Gastrocnemius medialis (tissue), 4 donors: Measurements from ENCODE around the gene NDUFAF2. TPM values are rescaled to one million over a fixed set of nuclear protein-coding genes. Genes with fewer than 3 reads are reported as not detected.

Source experiments
- ATAC-seq, 2 donors: fragments of 150-250 bp; one replicate each; pipeline ENCODE4 v1.9.1; 2016
- DNase-seq, 2 donors: peaks; one replicate each; pipeline ENCODE4 v3.0.0-alpha.2; 2019
- H3K27ac ChIP-seq, 4 donors: fragments of 200-600 bp; sonication (generic); 1 replicate in 1 of 4; 2 replicates in 3 of 4; pipeline ENCODE4 v1.5.1; 2016 to 2018; ENCODE audit warnings: mild to moderate bottlenecking in 2 of 4, moderate library complexity in 1 of 4
- H3K27me3 ChIP-seq, 3 donors: fragments of 200-600 bp; sonication (generic) in 2 of 3; 1 replicate in 1 of 3; 2 replicates in 2 of 3; pipeline versions ENCODE4 v1.5.1 to v1.6.0; 2016 to 2019; ENCODE audit warnings: mild to moderate bottlenecking in 1 of 3, moderate library complexity in 1 of 3
- H3K36me3 ChIP-seq, 2 donors: fragments of 200-600 bp; sonication (generic) in 1 of 2; one replicate each; pipeline ENCODE4 v1.5.1; 2017 to 2018
- H3K4me1 ChIP-seq, 2 donors: fragments of 200-600 bp; sonication (generic) in 1 of 2; one replicate each; pipeline ENCODE4 v1.5.1; 2016 to 2017; ENCODE audit warnings: mild to moderate bottlenecking in 2 of 2
- H3K4me3 ChIP-seq, 4 donors: fragments of 200-600 bp; sonication (generic) in 3 of 4; 1 replicate in 1 of 4; 2 replicates in 3 of 4; pipeline ENCODE4 v1.5.1; 2016 to 2019; ENCODE audit warnings: mild to moderate bottlenecking in 2 of 4
- H3K9me3 ChIP-seq, 3 donors: fragments of 200-600 bp; sonication (generic) in 2 of 3; 1 replicate in 1 of 3; 2 replicates in 2 of 3; pipeline ENCODE4 v1.5.1; 2016 to 2019
- CTCF ChIP-seq, 5 experiments: fragments of 450-650 bp in 3 of 5; fragments of 200-600 bp in 2 of 5; sonication (generic) in 2 of 5; IDR thresholded peaks in 4 of 5; conservative IDR thresholded peaks in 1 of 5; 1 replicate in 4 of 5; 2 replicates in 1 of 5; pipeline ENCODE4 v1.5.1; 2016 to 2019; ENCODE audit warnings: antibody characterized with exemption in 5 of 5, mild to moderate bottlenecking in 3 of 5, moderate library complexity in 3 of 5
- POLR2A ChIP-seq, 2 donors: fragments of 450-650 bp; IDR thresholded peaks; one replicate each; pipeline ENCODE4 v1.6.1; 2017; ENCODE audit warnings: antibody characterized with exemption in 2 of 2, mild to moderate bottlenecking in 2 of 2, moderate library complexity in 2 of 2
- in situ Hi-C, 4 donors: fragments of 200-750 bp; cut with MboI; loops; one replicate each; pipeline versions ENCODE4 v1.15.0 to v1.8.0; 2017; ENCODE audit warnings: low sequenced_read_pairs in 4 of 4
- intact Hi-C: fragments of 100-400 bp; cut with DNase I; formaldehyde crosslinking; loops from one replicate; pipeline ENCODE4 v1.15.1; 2023; ENCODE audit warnings: low total_unique reads
- total RNA-seq, 4 donors: library from RNA; depleted of rRNA; stranded (reverse); fragments of >200 nt; gene quantifications; one replicate each; pipeline versions ENCODE4 v1.1.0 to v1.2.3, GENCODE V29; 2016

NDUFAF2 gene
- total RNA-seq, 4 donors from 2014 or later = 25.8 to 54.3 (median 51.2) TPM

GRCh38 chr5:61177716-61178115 lies 232.7 kb downstream of the NDUFAF2 start:
- in situ Hi-C loops = no loop called here
- no peak for TF ChIP-seq CTCF (IDR thresholded peaks at IDR 0.05 in 4 of 5, conservative IDR thresholded peaks at IDR 0.05 in 1 of 5)
- Histone ChIP-seq H3K27ac (no peak overlapping the region), H3K27me3 (no peaks in the 10 kb centered on the region), H3K9me3 (no peaks in the 10 kb centered on the region), H3K36me3 (no peaks in the 10 kb centered on the region), H3K4me1 (no peaks in the 10 kb centered on the region), H3K4me3 (no peak overlapping the region)
- DNase-seq = no peak
- ATAC-seq = no peak
- intact Hi-C loops = no loop called here

DNA sequence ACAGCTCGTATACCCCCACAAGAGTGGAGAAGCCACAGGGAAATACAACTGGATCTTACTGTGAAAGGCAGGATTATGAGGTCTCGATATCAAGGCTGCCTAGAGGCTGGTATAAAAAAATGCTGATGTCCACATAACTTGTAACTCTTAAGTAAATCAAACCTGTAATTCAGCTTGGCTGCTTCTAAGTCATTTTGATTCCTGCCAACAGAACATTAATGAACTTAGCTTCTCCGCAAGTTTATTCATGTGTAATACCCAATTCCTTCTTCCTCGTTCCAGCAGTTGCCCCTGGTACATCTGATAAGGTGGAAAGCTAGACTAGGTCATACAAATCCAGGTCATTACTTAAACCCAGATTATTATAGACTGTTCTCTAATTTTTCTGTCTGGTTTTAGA lies 233.7 kb downstream of the NDUFAF2 start:
- H3K36me3 ChIP-seq = no peaks in the 10 kb centered on the region
- DNase-seq = no peak
- in situ Hi-C loops = no loop called here
- H3K27me3 ChIP-seq = no peaks in the 10 kb centered on the region
- intact Hi-C loops = no loop called here
- no peaks in the 10 kb centered on the region for H3K9me3 ChIP-seq
- TF ChIP-seq CTCF (IDR thresholded peaks at IDR 0.05 in 4 of 5, conservative IDR thresholded peaks at IDR 0.05 in 1 of 5) (no peak), POLR2A (IDR thresholded peaks at IDR 0.05) (no peak)
- no peak overlapping the region for H3K27ac ChIP-seq
- no peak for ATAC-seq
- no peak overlapping the region for H3K4me3 ChIP-seq
- H3K4me1 ChIP-seq = no peaks in the 10 kb centered on the region

DNA sequence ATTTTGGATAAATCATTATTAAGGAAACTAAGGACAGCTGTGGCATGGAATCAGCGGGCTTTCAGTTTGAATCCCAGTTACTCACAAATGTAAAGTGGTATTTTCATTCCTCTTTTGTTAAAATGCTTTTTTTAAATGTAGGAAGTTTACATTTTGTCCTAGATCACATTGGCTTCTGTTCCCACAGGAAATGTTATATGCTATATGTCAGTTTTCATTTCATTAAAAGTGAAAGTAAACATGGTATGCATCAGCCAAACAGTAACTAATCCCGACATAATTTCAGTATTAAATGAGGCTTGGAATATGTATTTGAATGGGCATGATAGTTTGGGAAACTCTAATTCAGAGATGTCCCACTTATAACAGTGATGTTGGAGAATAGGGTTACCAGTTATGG lies 235.9 kb downstream of the NDUFAF2 start:
- in situ Hi-C loops (no loop called here), intact Hi-C loops (no loop called here)
- ATAC-seq (no peak), DNase-seq (no peak)
- no peaks in the 10 kb centered on the region for H3K9me3 ChIP-seq
- no peaks in the 10 kb centered on the region for H3K4me1 ChIP-seq
- no peaks in the 10 kb centered on the region for H3K27me3 ChIP-seq
- H3K27ac ChIP-seq = no peak overlapping the region
- no peak overlapping the region for H3K4me3 ChIP-seq
- no peaks in the 10 kb centered on the region for H3K36me3 ChIP-seq
- TF ChIP-seq CTCF (IDR thresholded peaks at IDR 0.05 in 4 of 5, conservative IDR thresholded peaks at IDR 0.05 in 1 of 5) = no peak
- TF ChIP-seq POLR2A (IDR thresholded peaks at IDR 0.05) = no peak

GRCh38 chr5:61182449-61182848 lies 237.4 kb downstream of the NDUFAF2 start:
- Histone ChIP-seq H3K4me1 (no peaks in the 10 kb centered on the region), H3K36me3 (no peaks in the 10 kb centered on the region), H3K27ac (no peak overlapping the region), H3K4me3 (no peak overlapping the region), H3K9me3 (no peaks in the 10 kb centered on the region), H3K27me3 (no peaks in the 10 kb centered on the region)
- in situ Hi-C loops (no loop called here), intact Hi-C loops (no loop called here)
- ATAC-seq (no peak), DNase-seq (no peak)
- TF ChIP-seq CTCF (IDR thresholded peaks at IDR 0.05 in 4 of 5, conservative IDR thresholded peaks at IDR 0.05 in 1 of 5) (no peak), POLR2A (IDR thresholded peaks at IDR 0.05) (no peak)

GRCh38 chr5:61183538-61183937 lies 238.5 kb downstream of the NDUFAF2 start:
- no peaks in the 10 kb centered on the region for H3K27me3 ChIP-seq
- H3K4me3 ChIP-seq = no peak overlapping the region
- H3K9me3 ChIP-seq = no peaks in the 10 kb centered on the region
- H3K4me1 ChIP-seq = no peaks in the 10 kb centered on the region
- TF ChIP-seq CTCF (IDR thresholded peaks at IDR 0.05 in 4 of 5, conservative IDR thresholded peaks at IDR 0.05 in 1 of 5) = no peak
- no peak for TF ChIP-seq POLR2A (IDR thresholded peaks at IDR 0.05)
- intact Hi-C loops = no loop called here
- DNase-seq = no peak
- H3K36me3 ChIP-seq = no peaks in the 10 kb centered on the region
- ATAC-seq = no peak
- in situ Hi-C loops = no loop called here
- H3K27ac ChIP-seq = no peak overlapping the region
